Pancreas (tissue), 10 donors: ENCODE results near the gene DLX2. TPM values are rescaled to one million over a fixed set of nuclear protein-coding genes. Genes with fewer than 3 reads are reported as not detected.

Experiments used
- ATAC-seq, 4 donors: fragments of 200-7000 bp; cut with Tn5 transposase; one replicate each; pipeline versions ENCODE4 v1.8.0 to v1.9.1; 2020; ENCODE audit warnings: mild to moderate bottlenecking in 4 of 4, moderate library complexity in 4 of 4
- DNase-seq, 6 donors: peaks; one replicate each; pipeline ENCODE4 v3.0.0-alpha.2; 2020
- FAIRE-seq: peaks from 2 replicates; lab custom pipeline; 2012; peaks lifted over from hg19 to GRCh38; lab: Jason Lieb, UNC
- H3K27ac ChIP-seq, 4 donors: fragments of 200-600 bp; sonication (generic); 1 replicate in 3 of 4; 2 replicates in 1 of 4; pipeline versions ENCODE4 v1.5.0 to v1.8.0; 2020
- H3K27me3 ChIP-seq, 4 donors: fragments of 200-600 bp; one replicate each; pipeline ENCODE4 v1.8.0; 2021
- H3K36me3 ChIP-seq, 3 donors: fragments of 200-600 bp; sonication (generic) in 1 of 3; one replicate each; pipeline versions ENCODE4 v1.5.0 to v1.8.0; 2020 to 2021
- H3K4me1 ChIP-seq, 3 donors: fragments of 200-600 bp; one replicate each; pipeline ENCODE4 v1.8.0; 2021
- H3K4me3 ChIP-seq, 4 donors: fragments of 200-600 bp; sonication (generic) in 2 of 4; one replicate each; pipeline versions ENCODE4 v1.5.0 to v1.8.0; 2020 to 2021
- H3K9me3 ChIP-seq, 4 donors: fragments of 200-600 bp; one replicate each; pipeline ENCODE4 v1.8.0; 2021
- WGBS, 2 donors: extraction: QIAGEN DNeasy Blood & Tissue Kit; methylation state at CpG; one replicate each; pipeline ENCODE4 v1.1.7; 2013; 5-methylcytosine and 5-hydroxymethylcytosine counted together
- intact Hi-C, 3 donors: fragments of 100-400 bp; cut with DNase I; formaldehyde crosslinking; loops; one replicate each; pipeline versions ENCODE4 v1.11.1 to v1.14.2; 2022
- polyA plus RNA-seq, 2 donors: library from polyadenylated mRNA; stranded (reverse); fragments of 200-250 nt; gene quantifications; one replicate each; pipeline ENCODE4 v1.2.3, GENCODE V29; 2013
- total RNA-seq, 6 donors: library from RNA; stranded (reverse); fragmentation: NEBNext Ultra II Directional in 4 of 6; extraction: Animal tissue kit (Norgen Biotek cat#: 25700) in 4 of 6; gene quantifications; one replicate each; pipeline versions ENCODE4 v1.2.1 to v1.2.4, GENCODE V29; 2021 to 2023
- TF ChIP-seq, protein P1 (sequence below), 4 donors: fragments of 200-600 bp; sonication (generic) in 3 of 4; IDR thresholded peaks; one replicate each; pipeline versions ENCODE4 v1.5.0 to v1.8.0; 2021; ENCODE audit warnings: antibody characterized with exemption in 4 of 4
- donor health status: healthy with polysubstance abuse.
- donor health status: DM: no; HTN: no; CAD: no; lungs with moderate emphysema.
- donor health status: DM: no; HTN: no; CAD: no.
- donor health status: control.
- donor health status: control.
- donor health status: Bipolar disorder and iron deficiency.
- donor health status: DM: yes; HTN: yes; CAD: no.
- donor health status: DM: no; HTN: no; CAD: no.
- donor health status: DM: no; HTN: no; CAD: no.
- donor health status: DM: yes; HTN: yes; CAD: no.

DLX2 gene
- total and polyA plus RNA-seq, 8 donors: not detected

DNA sequence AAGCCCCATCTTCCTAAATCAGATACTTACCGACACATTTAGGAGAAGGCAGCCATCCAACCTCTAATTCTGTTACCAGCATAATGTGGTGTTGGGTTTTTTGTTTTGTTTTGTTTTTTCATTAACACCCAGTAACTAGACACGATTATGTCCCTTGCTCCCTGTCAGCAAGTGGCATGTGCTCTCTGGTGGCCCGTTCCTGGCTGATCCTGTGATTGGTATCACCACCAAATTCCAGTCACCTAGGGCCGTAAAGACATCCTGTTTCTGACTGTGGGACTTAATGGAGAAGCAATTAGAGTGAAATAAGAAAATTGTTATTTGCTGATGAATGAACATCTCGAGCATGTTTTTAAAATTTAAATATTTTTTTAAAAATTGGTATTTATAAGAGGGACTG is 23.3 kb downstream of the DLX2 start:
- TF ChIP-seq, protein P1, sequence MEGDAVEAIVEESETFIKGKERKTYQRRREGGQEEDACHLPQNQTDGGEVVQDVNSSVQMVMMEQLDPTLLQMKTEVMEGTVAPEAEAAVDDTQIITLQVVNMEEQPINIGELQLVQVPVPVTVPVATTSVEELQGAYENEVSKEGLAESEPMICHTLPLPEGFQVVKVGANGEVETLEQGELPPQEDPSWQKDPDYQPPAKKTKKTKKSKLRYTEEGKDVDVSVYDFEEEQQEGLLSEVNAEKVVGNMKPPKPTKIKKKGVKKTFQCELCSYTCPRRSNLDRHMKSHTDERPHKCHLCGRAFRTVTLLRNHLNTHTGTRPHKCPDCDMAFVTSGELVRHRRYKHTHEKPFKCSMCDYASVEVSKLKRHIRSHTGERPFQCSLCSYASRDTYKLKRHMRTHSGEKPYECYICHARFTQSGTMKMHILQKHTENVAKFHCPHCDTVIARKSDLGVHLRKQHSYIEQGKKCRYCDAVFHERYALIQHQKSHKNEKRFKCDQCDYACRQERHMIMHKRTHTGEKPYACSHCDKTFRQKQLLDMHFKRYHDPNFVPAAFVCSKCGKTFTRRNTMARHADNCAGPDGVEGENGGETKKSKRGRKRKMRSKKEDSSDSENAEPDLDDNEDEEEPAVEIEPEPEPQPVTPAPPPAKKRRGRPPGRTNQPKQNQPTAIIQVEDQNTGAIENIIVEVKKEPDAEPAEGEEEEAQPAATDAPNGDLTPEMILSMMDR (IDR thresholded peaks at IDR 0.05): no peak
- intact Hi-C loops: no loop called here
- no peak for ATAC-seq
- Histone ChIP-seq H3K9me3 (no peaks in the 10 kb centered on the region), H3K27me3 (peaks cover 0 to 55% (median 18%) of the 10 kb centered on the region in 4 donors), H3K27ac (no peak overlapping the region), H3K4me1 (peaks cover 0 to 2% (median 0%) of the 10 kb centered on the region in 3 donors), H3K4me3 (no peak overlapping the region), H3K36me3 (no peaks in the 10 kb centered on the region)
- WGBS, 2 donors: 93% methylated on average over 5 of the region's 5 CpGs
- DNase-seq: no peak
- FAIRE-seq: no peak

DNA sequence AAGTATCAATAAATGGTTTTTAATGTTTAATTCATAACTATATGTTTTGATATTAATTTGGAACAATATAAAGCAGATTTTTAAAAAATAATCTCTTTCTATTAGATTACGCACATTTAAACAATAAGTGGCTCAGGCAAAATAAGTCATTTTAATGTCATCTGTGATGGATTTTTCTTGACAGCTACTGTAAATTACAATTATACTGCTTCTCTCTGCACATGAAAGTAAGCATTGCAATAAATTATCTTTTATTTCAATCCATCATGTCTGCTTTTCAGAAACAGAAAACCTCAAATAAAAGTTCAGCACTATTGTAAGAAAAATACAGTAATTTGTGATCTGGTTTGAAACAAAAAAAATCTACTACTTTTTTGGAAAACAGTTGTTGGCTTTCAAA is 28.4 kb downstream of the DLX2 start:
- Histone ChIP-seq H3K36me3 (no peaks in the 10 kb centered on the region), H3K27ac (no peak overlapping the region), H3K9me3 (no peaks in the 10 kb centered on the region), H3K27me3 (peaks cover 0 to 7% (median 0%) of the 10 kb centered on the region in 4 donors), H3K4me1 (no peaks in the 10 kb centered on the region), H3K4me3 (no peak overlapping the region)
- intact Hi-C loops: no loop called here
- TF ChIP-seq, protein P1 (IDR thresholded peaks at IDR 0.05): no peak
- 98 to 99% methylated on average over 1 of the region's 1 CpG for WGBS, 2 donors
- DNase-seq (no peak), FAIRE-seq (no peak), ATAC-seq (no peak)

DNA sequence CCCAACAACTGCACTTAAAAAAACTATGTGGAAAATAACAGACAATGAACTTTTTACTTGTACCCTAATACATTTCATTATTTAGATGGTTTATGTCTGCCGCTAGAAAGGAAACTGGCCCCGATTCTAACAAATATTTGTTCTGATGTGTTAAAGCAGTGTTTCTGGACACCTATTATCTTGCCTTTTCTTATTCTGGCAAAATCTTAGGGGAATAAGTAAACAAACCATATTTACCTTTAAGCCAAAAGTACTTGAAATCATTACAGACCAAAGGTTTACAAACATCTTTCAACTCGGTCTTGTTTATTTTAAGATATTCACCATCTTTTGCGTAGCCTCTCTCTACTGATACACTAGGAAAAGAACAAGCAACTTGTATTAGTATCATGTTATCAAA is 29.2 kb downstream of the DLX2 start:
- TF ChIP-seq, protein P1 (IDR thresholded peaks at IDR 0.05): no peak
- H3K9me3 ChIP-seq: no peaks in the 10 kb centered on the region
- no peak overlapping the region for H3K27ac ChIP-seq
- H3K27me3 ChIP-seq: peaks cover 0 to under 1% (median 0%) of the 10 kb centered on the region in 4 donors
- DNase-seq (no peak), ATAC-seq (no peak), FAIRE-seq (no peak)
- H3K4me3 ChIP-seq: no peak overlapping the region
- no peaks in the 10 kb centered on the region for H3K36me3 ChIP-seq
- H3K4me1 ChIP-seq: no peaks in the 10 kb centered on the region
- intact Hi-C loops: no loop called here
- 89 to 94% methylated on average over 4 of the region's 4 CpGs for WGBS, 2 donors

DNA sequence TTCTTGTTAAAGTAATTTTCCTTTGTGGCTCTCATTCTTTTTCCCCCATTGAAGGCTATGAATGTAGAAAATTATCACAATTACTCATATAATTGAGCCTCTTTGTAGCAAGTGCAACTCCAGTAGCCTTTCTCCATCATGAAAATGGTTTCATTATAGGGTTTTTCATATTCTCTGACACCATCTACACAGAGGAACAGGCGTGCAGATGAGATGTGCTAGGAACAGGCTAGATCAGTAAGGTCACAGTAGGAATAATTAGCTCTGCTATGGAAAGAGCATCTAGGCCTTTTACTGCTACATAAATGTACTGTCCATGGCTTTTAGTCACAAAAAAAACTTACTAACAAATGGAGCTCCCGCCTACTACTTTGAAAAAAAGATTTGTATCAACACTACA is 30.0 kb downstream of the DLX2 start:
- no peak overlapping the region for H3K4me3 ChIP-seq
- WGBS, 2 donors: 95 to 97% methylated on average over 2 of the region's 2 CpGs
- ATAC-seq: no peak
- no peaks in the 10 kb centered on the region for H3K36me3 ChIP-seq
- no peaks in the 10 kb centered on the region for H3K4me1 ChIP-seq
- no peaks in the 10 kb centered on the region for H3K9me3 ChIP-seq
- no peaks in the 10 kb centered on the region for H3K27me3 ChIP-seq
- TF ChIP-seq, protein P1 (IDR thresholded peaks at IDR 0.05): no peak
- DNase-seq: no peak
- no peak for FAIRE-seq
- intact Hi-C loops: no loop called here
- H3K27ac ChIP-seq: no peak overlapping the region

DNA sequence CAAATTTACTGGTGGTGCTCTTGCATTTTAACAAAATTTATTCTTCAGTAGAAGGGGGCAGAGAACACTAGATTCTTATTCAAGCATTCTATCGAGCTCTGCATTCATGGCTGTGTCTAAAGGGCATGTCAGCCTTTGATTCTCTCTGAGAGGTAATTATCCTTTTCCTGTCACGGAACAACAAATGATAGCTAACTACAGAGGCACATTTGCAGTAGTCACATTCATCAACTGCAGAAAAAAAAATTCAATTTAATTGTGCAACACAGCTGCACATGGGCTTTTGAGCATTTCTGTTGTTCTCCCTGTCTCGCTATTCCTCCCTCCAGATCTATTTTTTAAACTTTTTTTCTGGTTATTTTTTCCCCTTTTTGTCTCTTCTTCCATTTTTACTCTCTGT is 30.4 kb downstream of the DLX2 start:
- H3K4me1 ChIP-seq: no peaks in the 10 kb centered on the region
- FAIRE-seq: no peak

More for the DNA sequence above, 30.4 kb downstream of the DLX2 start:
- no peak for DNase-seq
- 93 to 99% methylated on average over 3 of the region's 3 CpGs for WGBS, 2 donors
- TF ChIP-seq, protein P1 (IDR thresholded peaks at IDR 0.05): no peak
- Histone ChIP-seq H3K27ac (no peak overlapping the region), H3K36me3 (no peaks in the 10 kb centered on the region), H3K27me3 (no peaks in the 10 kb centered on the region), H3K4me3 (no peak overlapping the region), H3K9me3 (no peaks in the 10 kb centered on the region)
- intact Hi-C loops: no loop called here
- no peak for ATAC-seq
